AG04449 (cell line): ENCODE data around the gene SDK1.

Experiments
- CTCF ChIA-PET: fragments of 350-600 bp; formaldehyde crosslinking; extraction: SDS; loops from one replicate; lab custom pipeline; 2021; ENCODE audit warnings: antibody characterized with exemption; lab: Yijun Ruan, JAX
- POLR2A ChIA-PET: fragments of 400-600, 350-600 bp; formaldehyde crosslinking; extraction: SDS; loops from one replicate; lab custom pipeline; 2020; ENCODE audit warnings: antibody characterized with exemption, inconsistent platforms; lab: Yijun Ruan, JAX
- DNase-seq: peaks from one replicate; pipeline ENCODE4 v3.0.0-alpha.2; 2010; ENCODE audit warnings: low read depth, low spot score
- H3K4me3 ChIP-seq: 2 replicates; pipeline ENCODE4 v1.5.1; 2011; ENCODE audit warnings: low read depth, mild to moderate bottlenecking, control low read depth, low read length
- TF ChIP-seq, protein P1 (sequence below): IDR thresholded peaks from one replicate; pipeline ENCODE4 v1.5.1; 2011; ENCODE audit warnings: mild to moderate bottlenecking, moderate library complexity, low read length, control low read depth, inconsistent platforms; ENCODE audit not compliant: insufficient read depth; ENCODE audit errors: missing control alignments

Gene SDK1

DNA sequence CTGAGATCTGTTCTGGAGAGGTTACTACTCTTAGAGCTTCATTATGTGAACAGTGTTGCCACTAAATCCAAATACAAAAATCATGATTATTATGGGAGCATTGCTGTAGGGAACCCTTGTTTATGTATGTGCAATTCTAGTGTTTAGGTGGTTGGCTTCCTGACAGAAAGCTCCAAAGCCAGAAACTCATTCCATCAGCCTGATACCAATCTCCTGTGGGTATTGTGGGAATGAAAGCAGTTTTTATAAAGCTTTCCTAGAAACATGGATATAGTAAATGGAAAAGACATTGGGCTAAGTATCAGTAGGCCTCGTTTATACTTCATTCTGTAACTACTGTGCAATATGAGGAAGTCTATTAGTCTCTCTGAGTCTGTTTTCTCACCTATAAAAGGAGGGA, 6.4 kb downstream of the SDK1 start:
- H3K4me3 ChIP-seq = no peak overlapping the region
- ChIA-PET POLR2A (no interaction called here), CTCF (interaction anchor here (1.0 kb wide), 1 partner anchor 13 kb away, joined by 4 read pairs; no protein-coding TSS in a partner anchor)
- TF ChIP-seq, protein P1, sequence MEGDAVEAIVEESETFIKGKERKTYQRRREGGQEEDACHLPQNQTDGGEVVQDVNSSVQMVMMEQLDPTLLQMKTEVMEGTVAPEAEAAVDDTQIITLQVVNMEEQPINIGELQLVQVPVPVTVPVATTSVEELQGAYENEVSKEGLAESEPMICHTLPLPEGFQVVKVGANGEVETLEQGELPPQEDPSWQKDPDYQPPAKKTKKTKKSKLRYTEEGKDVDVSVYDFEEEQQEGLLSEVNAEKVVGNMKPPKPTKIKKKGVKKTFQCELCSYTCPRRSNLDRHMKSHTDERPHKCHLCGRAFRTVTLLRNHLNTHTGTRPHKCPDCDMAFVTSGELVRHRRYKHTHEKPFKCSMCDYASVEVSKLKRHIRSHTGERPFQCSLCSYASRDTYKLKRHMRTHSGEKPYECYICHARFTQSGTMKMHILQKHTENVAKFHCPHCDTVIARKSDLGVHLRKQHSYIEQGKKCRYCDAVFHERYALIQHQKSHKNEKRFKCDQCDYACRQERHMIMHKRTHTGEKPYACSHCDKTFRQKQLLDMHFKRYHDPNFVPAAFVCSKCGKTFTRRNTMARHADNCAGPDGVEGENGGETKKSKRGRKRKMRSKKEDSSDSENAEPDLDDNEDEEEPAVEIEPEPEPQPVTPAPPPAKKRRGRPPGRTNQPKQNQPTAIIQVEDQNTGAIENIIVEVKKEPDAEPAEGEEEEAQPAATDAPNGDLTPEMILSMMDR = no peak
- no peak for DNase-seq

- DNase-seq = no peak
- ChIA-PET POLR2A (no interaction called here), CTCF (interaction anchor here (1.5 kb wide), 1 partner anchor 8 kb away, joined by 4 read pairs; the partner anchor contains the start of gene SDK1)
- no peak overlapping the region for H3K4me3 ChIP-seq
- TF ChIP-seq, protein P1 = no peak
Observed at GRCh38 chr7:3309140-3309539, 8.1 kb downstream of the SDK1 start.

DNA sequence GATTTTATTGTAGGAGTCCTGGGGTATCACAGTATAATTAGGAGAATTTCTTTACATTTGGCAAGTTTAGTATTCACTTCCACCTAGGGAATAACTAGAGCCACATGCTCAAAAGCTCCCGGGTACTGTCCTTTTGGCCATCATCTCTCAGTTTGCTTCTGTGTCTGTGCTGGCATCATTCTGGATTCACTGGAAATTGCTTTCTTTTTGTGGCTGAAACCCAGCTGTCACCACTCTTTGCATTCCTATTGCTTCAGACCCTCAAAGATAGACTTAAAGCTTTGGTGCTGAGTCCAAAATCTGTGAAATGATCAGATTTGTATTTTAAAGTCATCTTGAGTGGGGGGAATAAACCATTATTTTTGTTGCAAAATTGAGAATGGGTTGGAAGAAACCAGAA, 8.9 kb downstream of the SDK1 start:
- ChIA-PET POLR2A (no interaction called here), CTCF (interaction anchor here (1.5 kb wide), 1 partner anchor 9 kb away, joined by 4 read pairs; the partner anchor contains the start of gene SDK1)
- no peak overlapping the region for H3K4me3 ChIP-seq
- TF ChIP-seq, protein P1 = no peak
- DNase-seq = no peak

- DNase-seq = no peak
- TF ChIP-seq, protein P1 = no peak
- ChIA-PET CTCF (interaction anchor here (1.5 kb wide), 1 partner anchor 10 kb away, joined by 4 read pairs; the partner anchor contains the start of gene SDK1), POLR2A (no interaction called here)
- no peak overlapping the region for H3K4me3 ChIP-seq
Observed at GRCh38 chr7:3310884-3311283, 9.8 kb downstream of the SDK1 start.

DNA sequence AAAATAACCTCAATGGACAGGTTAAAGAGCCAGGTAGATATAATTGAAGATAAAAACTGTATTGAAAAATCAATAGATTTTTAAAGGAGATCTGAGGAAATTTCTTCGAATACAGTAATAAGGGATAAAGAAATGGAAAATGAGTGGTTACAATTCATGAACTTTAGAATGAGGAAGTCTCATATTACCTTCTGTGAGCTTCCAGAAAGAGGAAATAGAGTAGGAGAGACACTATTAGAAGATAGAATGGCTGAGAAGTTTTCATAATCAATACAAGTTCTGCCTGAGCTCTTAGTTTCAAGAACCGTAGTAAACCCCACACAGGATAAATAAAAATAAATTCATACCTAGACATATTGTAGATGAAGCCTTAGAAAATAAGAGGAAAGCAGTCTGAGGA, 11.5 kb downstream of the SDK1 start:
- TF ChIP-seq, protein P1 = no peak
- no peak for DNase-seq
- CTCF ChIA-PET = interaction anchor here (1.4 kb wide), 1 partner anchor 12 kb away, joined by 3 read pairs; the partner anchor contains the start of gene SDK1
- no peak overlapping the region for H3K4me3 ChIP-seq
- POLR2A ChIA-PET = no interaction called here

DNA sequence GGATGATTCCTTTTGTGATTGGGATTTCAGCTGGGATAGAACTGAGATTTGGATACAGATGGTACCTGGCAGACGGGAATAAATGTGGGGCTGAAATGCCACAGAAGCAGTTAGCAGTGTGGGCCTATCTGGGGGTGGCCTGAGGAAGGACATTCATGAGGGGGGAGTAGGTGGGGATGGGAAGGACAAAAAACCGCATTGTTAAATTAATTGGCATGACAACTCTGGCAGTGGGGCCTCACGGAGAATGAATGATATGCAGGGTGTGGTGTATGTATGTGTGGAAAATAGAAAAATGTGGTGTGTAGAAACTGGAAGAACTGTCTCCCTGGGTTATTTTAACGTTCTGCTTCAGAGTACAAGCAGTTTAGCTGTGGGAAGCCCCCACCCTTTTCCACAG, 17.8 kb downstream of the SDK1 start:
- TF ChIP-seq, protein P1 = no peak
- POLR2A ChIA-PET = no interaction called here
- H3K4me3 ChIP-seq = no peak overlapping the region
- CTCF ChIA-PET = no interaction called here
- no peak for DNase-seq
